Neural progenitor cell (in vitro differentiated cells): Measurements from ENCODE around the gene PRRX2. TPM values are rescaled to one million over a fixed set of nuclear protein-coding genes. Genes with fewer than 3 reads are reported as not detected.

Source experiments
- DNase-seq: peaks from one replicate; pipeline ENCODE4 v3.0.0-alpha.2; 2016; ENCODE audit warnings: low spot score
- H2AFZ ChIP-seq: fragments of 200-600 bp; sonication (generic); replicated peaks from 2 replicates; pipeline ENCODE4 v1.6.1; 2016; ENCODE audit warnings: antibody characterized with exemption
- H3F3A ChIP-seq: fragments of 200-600 bp; sonication (generic); 2 replicates; pipeline ENCODE4 v1.6.1; 2016; ENCODE audit warnings: antibody characterized with exemption, low read depth
- H3K27ac ChIP-seq: fragments of 200-600 bp; sonication (generic); 2 replicates; pipeline ENCODE4 v1.5.1; 2016; ENCODE audit warnings: mild to moderate bottlenecking
- H3K27me3 ChIP-seq: fragments of 200-600 bp; sonication (generic); 2 replicates; pipeline ENCODE4 v1.6.1; 2016; ENCODE audit warnings: mild to moderate bottlenecking, moderate library complexity
- H3K36me3 ChIP-seq: fragments of 200-600 bp; sonication (generic); 2 replicates; pipeline ENCODE4 v1.5.1; 2016
- H3K4me1 ChIP-seq: fragments of 200-600 bp; sonication (generic); 2 replicates; pipeline ENCODE4 v1.6.1; 2016; ENCODE audit warnings: mixed run types
- H3K4me2 ChIP-seq: fragments of 200-600 bp; sonication (generic); 2 replicates; pipeline ENCODE4 v1.6.1; 2016
- H3K4me3 ChIP-seq: fragments of 200-600 bp; sonication (generic); 2 replicates; pipeline ENCODE4 v1.5.1; 2016
- H3K79me2 ChIP-seq: fragments of 200-600 bp; sonication (generic); 2 replicates; pipeline ENCODE4 v1.6.1; 2016; ENCODE audit warnings: low read depth
- H3K9ac ChIP-seq: fragments of 200-600 bp; sonication (generic); 2 replicates; pipeline ENCODE4 v1.6.1; 2016
- H3K9me3 ChIP-seq: fragments of 200-600 bp; sonication (generic); 2 replicates; pipeline ENCODE4 v1.5.1; 2016; ENCODE audit warnings: low read depth
- H4K20me1 ChIP-seq: fragments of 200-600 bp; sonication (generic); 2 replicates; pipeline ENCODE4 v1.6.1; 2016; ENCODE audit warnings: low read depth
- H3K27ac Mint-ChIP-seq: 3 replicates; pipeline ENCODE4 v1.8.0; 2021; ENCODE audit warnings: mixed read lengths
- H3K27me3 Mint-ChIP-seq: 2 replicates; pipeline ENCODE4 v1.8.0; 2022; ENCODE audit warnings: low read depth, mild to moderate bottlenecking, inconsistent platforms, moderate library complexity, mixed read lengths; ENCODE audit not compliant: insufficient read depth
- H3K36me3 Mint-ChIP-seq: 3 replicates; pipeline ENCODE4 v1.8.0; 2021; ENCODE audit warnings: mixed read lengths
- H3K4me1 Mint-ChIP-seq: 3 replicates; pipeline ENCODE4 v1.8.0; 2021; ENCODE audit warnings: mixed read lengths
- H3K4me3 Mint-ChIP-seq: 3 replicates; pipeline ENCODE4 v1.8.0; 2021; ENCODE audit warnings: mild to moderate bottlenecking, moderate library complexity, mixed read lengths
- H3K9me3 Mint-ChIP-seq: 3 replicates; pipeline ENCODE4 v1.8.0; 2020; ENCODE audit warnings: mixed read lengths
- CTCF ChIP-seq: fragments of 200-600 bp; sonication (generic); IDR thresholded peaks from 2 replicates; pipeline ENCODE4 v1.5.1; 2017; ENCODE audit warnings: antibody characterized with exemption, mild to moderate bottlenecking
- EZH2 ChIP-seq: fragments of 200-600 bp; sonication (generic); IDR thresholded peaks from 2 replicates; pipeline ENCODE4 v1.6.1; 2017; ENCODE audit warnings: antibody characterized with exemption, mild to moderate bottlenecking, moderate library complexity
- EZH2phosphoT487 ChIP-seq: fragments of 200-600 bp; sonication (generic); IDR thresholded peaks from 2 replicates; pipeline ENCODE4 v1.6.1; 2017; ENCODE audit warnings: antibody characterized with exemption
- total RNA-seq: library from RNA; depleted of rRNA; stranded (reverse); fragments of >200 nt; gene quantifications from 2 replicates; pipeline ENCODE4 v1.2.3, GENCODE V29; 2015; ENCODE audit warnings: low replicate concordance

Gene PRRX2
- total RNA-seq, 1 donor from 2014 or later, result 1.5 TPM

- Histone ChIP-seq H3K4me2 (no peak overlapping the region), H3K27ac (no peak overlapping the region), H3K27me3 (peaks cover 35% of the 10 kb centered on the region), H3K4me3 (no peak overlapping the region), H3K4me1 (peaks cover 10% of the 10 kb centered on the region), H3F3A (peaks cover 25% of the 10 kb centered on the region), H3K79me2 (no peaks in the 10 kb centered on the region), H4K20me1 (peaks cover 1% of the 10 kb centered on the region), H2AFZ (no peak overlapping the region), H3K36me3 (no peaks in the 10 kb centered on the region), H3K9me3 (no peaks in the 10 kb centered on the region), H3K9ac (no peak overlapping the region)
- Mint-ChIP-seq H3K4me1 (peaks cover 9% of the 10 kb centered on the region), H3K27ac (no peak overlapping the region), H3K9me3 (no peaks in the 10 kb centered on the region), H3K27me3 (peaks cover 25% of the 10 kb centered on the region), H3K4me3 (no peak overlapping the region), H3K36me3 (no peaks in the 10 kb centered on the region)
- TF ChIP-seq EZH2phosphoT487 (no peak), EZH2 (no peak), CTCF (no peak)
- no peak for DNase-seq
Observed at GRCh38 chr9:129669141-129669718, 3.8 kb downstream of the PRRX2 start.

GRCh38 chr9:129669946-129670345 lies 4.5 kb downstream of the PRRX2 start:
- H3K9me3 Mint-ChIP-seq, result no peaks in the 10 kb centered on the region
- no peaks in the 10 kb centered on the region for H3K36me3 ChIP-seq
- H3K4me2 ChIP-seq, result no peak overlapping the region
- H3K4me3 ChIP-seq, result no peak overlapping the region
- no peaks in the 10 kb centered on the region for H3K79me2 ChIP-seq
- H3K27ac ChIP-seq, result no peak overlapping the region
- H3K9ac ChIP-seq, result no peak overlapping the region
- no peaks in the 10 kb centered on the region for H3K9me3 ChIP-seq
- peaks cover 24% of the 10 kb centered on the region for H3K27me3 Mint-ChIP-seq
- peaks cover 10% of the 10 kb centered on the region for H3K4me1 ChIP-seq
- no peak overlapping the region for H3K4me3 Mint-ChIP-seq
- TF ChIP-seq CTCF, result no peak
- TF ChIP-seq EZH2phosphoT487, result no peak
- peaks cover 7% of the 10 kb centered on the region for H3K4me1 Mint-ChIP-seq
- H3K27ac Mint-ChIP-seq, result peak overlapping the region; percentile 15
- peaks cover 17% of the 10 kb centered on the region for H3F3A ChIP-seq
- no peak for DNase-seq
- peaks cover 28% of the 10 kb centered on the region for H3K27me3 ChIP-seq
- H4K20me1 ChIP-seq, result no peaks in the 10 kb centered on the region
- no peaks in the 10 kb centered on the region for H3K36me3 Mint-ChIP-seq
- no peak overlapping the region for H2AFZ ChIP-seq

- Histone ChIP-seq H3K27ac (no peak overlapping the region), H3K4me3 (no peak overlapping the region), H3K79me2 (no peaks in the 10 kb centered on the region), H3K9ac (no peak overlapping the region), H3K4me1 (peaks cover 10% of the 10 kb centered on the region), H3K4me2 (no peak overlapping the region), H3F3A (peaks cover 12% of the 10 kb centered on the region), H4K20me1 (no peaks in the 10 kb centered on the region), H3K36me3 (no peaks in the 10 kb centered on the region), H3K27me3 (peaks cover 17% of the 10 kb centered on the region), H2AFZ (no peak overlapping the region), H3K9me3 (no peaks in the 10 kb centered on the region)
- H3K9me3 Mint-ChIP-seq, result no peaks in the 10 kb centered on the region
- peaks cover 21% of the 10 kb centered on the region for H3K27me3 Mint-ChIP-seq
- TF ChIP-seq CTCF (no peak), EZH2phosphoT487 (no peak), EZH2 (no peak)
- H3K4me3 Mint-ChIP-seq, result no peak overlapping the region
- DNase-seq, result no peak
- no peaks in the 10 kb centered on the region for H3K36me3 Mint-ChIP-seq
- peaks cover 7% of the 10 kb centered on the region for H3K4me1 Mint-ChIP-seq
- peak overlapping the region; percentile 33 for H3K27ac Mint-ChIP-seq
Observed at GRCh38 chr9:129671065-129671464, 5.6 kb downstream of the PRRX2 start.
